NCI-H748 treated with DMSO at 0.1 percent for 48 hours (cell line): Measurements from ENCODE around the gene FILIP1L.

Experiments
- DNase-seq: peaks from one replicate; lab custom pipeline; 2025; lab: John Stamatoyannopoulos, UW

FILIP1L gene

DNA sequence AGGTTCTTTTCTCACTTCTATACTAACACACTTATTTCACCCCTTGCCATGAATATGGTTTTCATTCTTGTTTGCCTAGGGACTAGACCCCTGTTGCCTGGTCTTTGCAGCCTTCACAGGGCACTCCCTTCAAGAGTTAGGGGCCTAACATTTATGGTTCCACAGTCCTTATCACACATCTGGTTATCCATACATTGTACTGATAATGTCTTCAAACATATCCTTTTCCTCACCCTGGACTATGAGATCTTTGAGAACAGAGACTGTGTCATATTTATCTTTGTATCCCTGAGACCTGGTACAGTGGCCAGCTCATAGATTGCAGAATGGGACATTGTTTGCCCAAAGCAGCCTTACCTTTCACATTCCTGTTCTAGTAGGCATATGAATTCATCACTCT, 190.4 kb downstream of the FILIP1L start:
- DNase-seq = no peak

DNA sequence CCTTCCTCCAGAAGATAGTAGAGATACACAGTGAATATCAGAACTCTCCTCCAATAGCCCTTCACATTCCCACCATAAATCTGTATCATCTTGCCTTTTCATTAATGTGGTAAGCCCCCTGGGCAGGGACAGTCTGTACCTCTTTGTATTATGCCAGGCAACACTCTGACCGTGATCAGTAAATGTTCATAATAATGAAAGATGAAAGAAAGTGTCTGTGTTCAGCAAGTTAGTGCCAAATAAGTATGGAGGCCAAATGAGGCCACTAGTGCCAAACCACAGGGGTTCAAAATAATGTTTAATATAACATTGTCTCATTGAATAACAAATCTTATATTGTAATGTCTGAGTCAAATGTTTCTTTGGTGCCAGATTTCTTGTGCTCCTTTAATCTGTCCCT, 192.3 kb downstream of the FILIP1L start:
- DNase-seq = no peak

DNA sequence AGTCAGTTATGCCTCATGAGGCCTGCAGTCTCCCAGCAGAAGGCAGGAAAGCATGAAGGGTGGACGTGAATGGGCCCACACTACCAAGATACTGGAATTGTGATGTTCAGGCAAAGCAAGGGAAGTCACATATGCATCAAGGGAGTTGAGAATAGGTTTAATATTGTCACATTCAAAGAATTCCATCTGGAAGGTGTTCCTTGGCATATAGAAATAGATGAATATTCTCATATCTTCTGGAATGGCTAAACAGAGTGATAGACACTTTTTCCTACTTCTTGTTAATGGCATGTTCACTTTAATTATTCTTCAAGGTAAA, 193.0 kb downstream of the FILIP1L start:
- DNase-seq = no peak

GRCh38 chr3:99920481-99921376, 193.6 kb downstream of the FILIP1L start:
- no peak for DNase-seq

DNA sequence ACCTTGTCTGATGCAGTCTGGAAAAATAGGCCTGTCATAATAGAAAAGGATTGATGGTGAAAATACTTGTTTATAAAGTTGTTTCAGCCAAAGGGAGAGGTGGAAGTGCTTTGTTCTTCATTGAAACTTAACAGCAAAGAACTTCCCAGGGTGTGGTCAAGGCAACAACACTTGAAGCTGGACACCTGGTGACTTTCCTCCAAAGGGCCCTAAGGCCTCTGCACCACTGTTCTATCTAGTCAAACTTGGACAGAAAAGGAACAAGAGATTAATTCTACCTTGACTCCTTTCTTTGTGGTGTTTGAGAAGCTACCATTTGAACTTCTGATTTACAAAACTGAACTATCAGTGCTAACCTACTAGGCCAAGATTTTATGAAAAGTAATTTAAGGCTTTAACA, 194.6 kb downstream of the FILIP1L start:
- DNase-seq = no peak

- DNase-seq = no peak
Measured at GRCh38 chr3:99918715-99919114, 195.6 kb downstream of the FILIP1L start.

DNA sequence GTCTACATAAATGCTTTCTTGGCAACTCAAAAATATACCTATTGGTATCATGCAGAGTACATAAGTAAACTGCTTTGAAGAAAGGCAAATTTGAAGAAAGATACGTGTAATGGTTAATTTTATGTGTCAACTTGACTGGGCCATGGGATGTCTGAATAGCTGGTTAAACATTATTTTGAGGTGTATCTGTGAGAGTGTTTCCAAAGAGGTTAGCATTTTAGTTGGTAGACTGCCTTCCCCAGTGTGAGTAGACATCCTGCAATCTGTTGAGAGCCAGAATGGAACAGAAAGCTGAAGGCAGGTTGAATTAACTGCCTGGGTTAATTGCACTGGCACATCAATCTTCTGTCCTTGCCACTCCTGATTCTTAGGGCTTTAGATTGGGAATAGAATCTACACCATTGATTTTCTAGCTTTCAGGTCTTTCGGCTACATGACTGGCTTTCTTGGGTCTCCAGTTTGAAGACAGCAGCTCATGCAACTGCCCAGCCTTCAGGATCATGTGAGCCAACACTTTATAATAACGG, 198.3 kb downstream of the FILIP1L start:
- no peak for DNase-seq

- DNase-seq = no peak
Measured at GRCh38 chr3:99911433-99911832, 202.9 kb downstream of the FILIP1L start.

- no peak for DNase-seq
Measured at GRCh38 chr3:99910752-99911290, 203.5 kb downstream of the FILIP1L start.

GRCh38 chr3:99909714-99910495, 204.4 kb downstream of the FILIP1L start:
- DNase-seq = no peak

DNA sequence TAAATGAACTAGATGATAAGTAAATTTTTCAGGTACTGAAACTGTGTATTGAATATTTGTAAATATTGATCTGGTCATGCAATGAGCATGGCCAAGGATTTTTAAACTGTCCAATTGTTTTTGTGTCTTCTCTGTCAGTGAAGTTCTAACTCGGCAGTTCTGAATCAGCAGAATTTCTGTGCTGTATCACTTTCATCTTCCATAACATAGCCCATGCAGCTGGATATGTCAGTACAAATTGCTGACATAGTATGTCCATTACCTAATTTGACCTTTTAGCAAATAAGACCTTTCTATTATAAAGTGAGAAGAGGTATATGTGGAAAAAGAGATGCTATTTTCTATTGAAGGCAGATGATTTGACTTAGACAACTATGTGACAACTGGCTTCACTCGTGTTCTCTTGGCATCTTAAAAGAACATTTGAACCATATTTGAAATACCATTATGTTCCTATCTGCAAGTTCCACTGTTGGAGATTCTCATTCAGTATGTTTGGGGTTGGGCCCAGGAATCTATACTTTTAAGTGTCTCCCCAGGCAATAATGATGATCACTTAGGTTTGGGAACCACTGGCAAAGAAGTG, 206.2 kb downstream of the FILIP1L start:
- no peak for DNase-seq

GRCh38 chr3:99903869-99904268, 210.4 kb downstream of the FILIP1L start:
- no peak for DNase-seq

DNA sequence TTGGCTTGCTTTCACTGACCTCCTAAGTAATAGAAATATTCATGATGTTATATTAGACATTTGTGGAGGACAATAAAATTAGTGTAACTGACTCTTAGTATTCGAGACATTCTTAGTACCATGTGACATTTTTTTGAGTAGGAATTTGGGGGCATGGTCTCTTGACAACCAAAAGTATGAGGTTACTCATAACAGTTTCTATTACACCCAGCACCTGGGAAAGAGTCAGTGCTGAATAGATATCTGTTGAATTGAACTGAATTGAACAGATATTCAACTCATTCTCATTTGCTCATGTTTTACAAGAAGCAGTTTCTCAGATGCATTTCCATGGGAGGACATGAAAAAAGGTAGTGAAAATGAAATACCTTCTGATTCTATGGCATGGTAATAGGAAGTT, 212.2 kb downstream of the FILIP1L start:
- no peak for DNase-seq

GRCh38 chr3:99901200-99901926, 212.9 kb downstream of the FILIP1L start:
- DNase-seq = peak; percentile 43

DNA sequence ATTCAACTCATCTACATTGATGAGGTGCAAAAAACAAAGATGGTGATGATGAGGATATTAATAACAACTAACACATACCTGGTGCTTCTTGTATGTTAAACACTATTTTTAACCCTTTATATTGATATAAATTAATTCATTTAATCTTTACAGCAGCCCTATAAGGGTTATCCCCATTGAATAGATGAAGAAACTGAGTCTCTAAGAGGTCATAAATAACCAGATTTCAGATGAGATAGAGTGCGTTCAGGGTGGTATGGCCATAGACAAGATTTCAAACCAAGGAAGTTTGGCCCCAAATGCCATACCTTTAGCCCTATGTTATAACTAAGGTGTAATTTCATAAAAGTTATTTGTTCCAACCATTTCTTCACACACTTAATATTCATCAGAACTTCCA, 214.1 kb downstream of the FILIP1L start:
- DNase-seq = no peak

- no peak for DNase-seq
Measured at GRCh38 chr3:99899603-99900002, 214.7 kb downstream of the FILIP1L start.

- DNase-seq = peak; percentile 59
Measured at GRCh38 chr3:99896482-99896881, 217.8 kb downstream of the FILIP1L start.

- DNase-seq = peak; percentile 44
Measured at GRCh38 chr3:99895703-99896441, 218.4 kb downstream of the FILIP1L start.

- DNase-seq = no peak
Measured at GRCh38 chr3:99895131-99895696, 219.1 kb downstream of the FILIP1L start.

DNA sequence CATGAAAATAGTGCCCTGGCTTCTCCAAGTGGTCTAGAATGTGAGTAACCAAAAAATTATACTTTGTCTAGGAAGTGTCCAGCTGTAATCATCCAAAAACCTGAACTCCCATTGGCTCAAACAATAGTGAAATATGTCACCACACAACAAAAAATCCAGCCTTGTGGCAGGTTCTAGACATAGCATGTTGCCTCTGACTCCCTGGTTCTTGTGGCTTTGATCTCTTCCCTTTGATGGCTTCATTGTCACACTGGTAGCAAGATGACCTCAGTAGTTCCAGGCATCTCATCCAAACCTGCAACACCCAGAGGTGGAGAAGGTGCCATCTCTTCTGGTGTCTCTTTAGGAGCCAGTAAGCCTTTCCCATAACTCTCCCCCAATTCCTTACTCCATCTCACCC, 222.0 kb downstream of the FILIP1L start:
- no peak for DNase-seq
